HCT116 (cell line): ENCODE data around the gene ECI2. TPM values are rescaled to one million over a fixed set of nuclear protein-coding genes. Genes with fewer than 3 reads are reported as not detected.

Experiments
- ATAC-seq: fragments of 200-7000 bp; cut with Tn5 transposase; 2 replicates; pipeline ENCODE4 v1.9.1; 2020; ENCODE audit warnings: mild to moderate bottlenecking, moderate library complexity
- BruUV-seq: library from RNA; stranded (reverse); fragments of 400-500 nt; replicated peaks from 2 replicates; lab custom pipeline; 2021; lab: Mats Ljungman, UMichigan
- CTCF ChIA-PET: fragments of 300-600 bp; sonication (Branson Sonifier 250); formaldehyde crosslinking; loops from one replicate; lab custom pipeline; 2021; ENCODE audit warnings: antibody characterized with exemption; lab: Charles Lee
- POLR2A ChIA-PET: fragments of 300-600, 350-600 bp; sonication (Branson Sonifier 250); formaldehyde crosslinking; loops from one replicate; lab custom pipeline; 2021; ENCODE audit warnings: antibody characterized with exemption; lab: Charles Lee
- RAD21 ChIA-PET, 2 experiments: fragments of 300-600 bp; sonication (Branson Sonifier 250); formaldehyde crosslinking; loops; one replicate each; lab custom pipeline; 2023; ENCODE audit warnings: low total read pairs in 2 of 2; ENCODE audit not compliant: uncharacterized antibody in 2 of 2, unreplicated experiment in 2 of 2, low non-redundant PET in 1 of 2; lab: Charles Lee
- DNase-seq: peaks from one replicate; pipeline ENCODE4 v3.0.0-alpha.2; 2010; ENCODE audit warnings: low read depth, low spot score
- H2AFZ ChIP-seq: fragments of 200-600 bp; shearing (Covaris generic), sonication (generic); 2 replicates; pipeline ENCODE4 v1.6.1; 2017; ENCODE audit warnings: low read depth, mixed run types, mixed read lengths, antibody characterized with exemption, low read length; ENCODE audit not compliant: poor library complexity, severe bottlenecking
- H3K27ac ChIP-seq: 2 replicates; pipeline ENCODE4 v1.5.1; 2012; ENCODE audit warnings: low read depth, low read length
- H3K27me3 ChIP-seq: fragments of 200-600 bp; sonication (generic); 2 replicates; pipeline ENCODE4 v1.6.1; 2016; ENCODE audit warnings: mixed run types, low read length, mixed read lengths; ENCODE audit not compliant: insufficient read depth
- H3K36me3 ChIP-seq, 2 experiments: fragments of 200-500 bp in 1 of 2; fragments of 200-600 bp in 1 of 2; sonication (Bioruptor generic) in 1 of 2; sonication (generic) in 1 of 2; 2 replicates each; pipeline versions ENCODE4 v1.5.1 to v1.6.1; 2014 to 2016; ENCODE audit warnings: low read length in 2 of 2, inconsistent platforms in 1 of 2, mixed read lengths in 1 of 2, mixed run types in 1 of 2; ENCODE audit not compliant: insufficient read depth in 2 of 2, control insufficient read depth in 1 of 2
- H3K4me1 ChIP-seq, 2 experiments: fragments of 200-600 bp in 1 of 2; sonication (generic) in 1 of 2; 2 replicates each; pipeline versions ENCODE4 v1.5.1 to v1.6.1; 2012 to 2017; ENCODE audit warnings: low read length in 2 of 2, inconsistent platforms in 1 of 2, mild to moderate bottlenecking in 1 of 2, mixed read lengths in 1 of 2, mixed run types in 1 of 2, moderate library complexity in 1 of 2; ENCODE audit not compliant: insufficient read depth in 2 of 2, control insufficient read depth in 1 of 2
- H3K4me2 ChIP-seq: fragments of 200-600 bp; sonication (generic); 2 replicates; pipeline ENCODE4 v1.6.1; 2017; ENCODE audit warnings: mixed run types, low read length, mixed read lengths
- H3K4me3 ChIP-seq, 2 experiments: fragments of 200-600 bp in 1 of 2; sonication (generic) in 1 of 2; replicated peaks in 1 of 2; 2 replicates each; pipeline ENCODE4 v1.5.1; 2011 to 2016; ENCODE audit warnings: low read length in 2 of 2, control low read depth in 1 of 2, low read depth in 1 of 2, mild to moderate bottlenecking in 1 of 2, mixed read lengths in 1 of 2, mixed run types in 1 of 2
- H3K79me2 ChIP-seq: fragments of 200-600 bp; sonication (generic); 2 replicates; pipeline ENCODE4 v1.6.1; 2017; ENCODE audit warnings: mild to moderate bottlenecking, mixed run types, low read length, moderate library complexity, mixed read lengths; ENCODE audit not compliant: insufficient read depth
- H3K9ac ChIP-seq: fragments of 200-600 bp; sonication (generic); 2 replicates; pipeline ENCODE4 v1.6.1; 2016; ENCODE audit warnings: low read length, mixed read lengths
- H3K9me2 ChIP-seq: fragments of 200-600 bp; sonication (generic), shearing (Covaris generic); 2 replicates; pipeline ENCODE4 v1.6.1; 2017; ENCODE audit warnings: mixed run types, mild to moderate bottlenecking, moderate library complexity; ENCODE audit not compliant: insufficient read depth
- H3K9me3 ChIP-seq, 2 experiments: fragments of 200-500 bp in 1 of 2; fragments of 200-600 bp in 1 of 2; sonication (Bioruptor generic) in 1 of 2; sonication (generic) in 1 of 2; 2 replicates each; pipeline ENCODE4 v1.6.1; 2014 to 2017; ENCODE audit warnings: low read length in 2 of 2, mixed read lengths in 2 of 2, inconsistent platforms in 1 of 2, low read depth in 1 of 2, mild to moderate bottlenecking in 1 of 2, mixed run types in 1 of 2, moderate library complexity in 1 of 2; ENCODE audit not compliant: control insufficient read depth in 1 of 2, insufficient read depth in 1 of 2
- H4K20me1 ChIP-seq: fragments of 200-600 bp; sonication (generic), shearing (Covaris generic); 2 replicates; pipeline ENCODE4 v1.6.1; 2017; ENCODE audit warnings: mixed run types, mild to moderate bottlenecking, moderate library complexity; ENCODE audit not compliant: insufficient read depth
- ATF3 ChIP-seq: IDR thresholded peaks from 2 replicates; pipeline ENCODE4 v1.6.1; 2012
- CBX3 ChIP-seq: IDR thresholded peaks from 2 replicates; pipeline ENCODE4 v1.6.1; 2012; ENCODE audit warnings: low read depth
- CEBPB ChIP-seq: IDR thresholded peaks from 2 replicates; pipeline ENCODE4 v1.6.1; 2012; ENCODE audit warnings: low read depth
- CTCF ChIP-seq, 3 experiments: fragments of 200-600 bp in 1 of 3; sonication (generic) in 1 of 3; IDR thresholded peaks in 2 of 3; conservative IDR thresholded peaks in 1 of 3; 2 replicates each; pipeline ENCODE4 v1.5.1; 2012 to 2017; ENCODE audit warnings: low read depth in 2 of 3, low read length in 2 of 3, antibody characterized with exemption in 1 of 3, borderline replicate concordance in 1 of 3, control low read depth in 1 of 3, mild to moderate bottlenecking in 1 of 3, mixed read lengths in 1 of 3, mixed run types in 1 of 3, moderate library complexity in 1 of 3; ENCODE audit not compliant: insufficient read depth in 1 of 3
- EGR1 ChIP-seq: IDR thresholded peaks from 2 replicates; pipeline ENCODE4 v1.6.1; 2012; ENCODE audit warnings: low read depth
- ELF1 ChIP-seq: IDR thresholded peaks from 2 replicates; pipeline ENCODE4 v1.6.1; 2012; ENCODE audit warnings: low read depth, borderline replicate concordance
- EZH2 ChIP-seq: fragments of 200-600 bp; sonication (generic); IDR thresholded peaks from 2 replicates; pipeline ENCODE4 v1.6.1; 2017; ENCODE audit warnings: antibody characterized with exemption, mixed run types
- EZH2phosphoT487 ChIP-seq: fragments of 200-600 bp; IDR thresholded peaks from 2 replicates; pipeline ENCODE4 v1.6.1; 2018; ENCODE audit warnings: antibody characterized with exemption, borderline replicate concordance
- FOSL1 ChIP-seq: IDR thresholded peaks from 2 replicates; pipeline ENCODE4 v1.6.1; 2012; ENCODE audit warnings: low read depth
- MAX ChIP-seq: IDR thresholded peaks from 2 replicates; pipeline ENCODE4 v1.6.1; 2012
- POLR2A ChIP-seq: IDR thresholded peaks from 2 replicates; pipeline ENCODE4 v1.7.0; 2011; ENCODE audit warnings: borderline replicate concordance; ENCODE audit not compliant: insufficient read depth, insufficient read length; ENCODE audit errors: extremely low read depth
- POLR2AphosphoS5 ChIP-seq: IDR thresholded peaks from 2 replicates; pipeline ENCODE4 v1.6.1; 2011; ENCODE audit warnings: mild to moderate bottlenecking, low read depth, low read length, moderate library complexity
- REST ChIP-seq: IDR thresholded peaks from 2 replicates; pipeline ENCODE4 v1.6.1; 2012; ENCODE audit warnings: low read depth
- SIN3A ChIP-seq: IDR thresholded peaks from 2 replicates; pipeline ENCODE4 v1.6.1; 2012; ENCODE audit warnings: low read depth
- SP1 ChIP-seq: IDR thresholded peaks from 2 replicates; pipeline ENCODE4 v1.6.1; 2012; ENCODE audit warnings: low read depth
- SRF ChIP-seq: IDR thresholded peaks from 2 replicates; pipeline ENCODE4 v1.6.1; 2012; ENCODE audit warnings: low read depth
- YY1 ChIP-seq: IDR thresholded peaks from 2 replicates; pipeline ENCODE4 v1.6.1; 2011; ENCODE audit warnings: low read length, low read depth, moderate library complexity, mild to moderate bottlenecking; ENCODE audit not compliant: insufficient replicate concordance; ENCODE audit errors: extremely low read depth
- ZBTB33 ChIP-seq: IDR thresholded peaks from 2 replicates; pipeline ENCODE4 v1.6.1; 2011; ENCODE audit warnings: mild to moderate bottlenecking, low read length, moderate library complexity; ENCODE audit not compliant: insufficient replicate concordance; ENCODE audit errors: extremely low read depth
- ZFX ChIP-seq: fragments of 450-650 bp; IDR thresholded peaks from 2 replicates; pipeline ENCODE4 v1.6.1; 2017
- ZNF274 ChIP-seq: fragments of 200-500 bp; sonication (Bioruptor generic); IDR thresholded peaks from 2 replicates; pipeline ENCODE4 v1.6.1; 2014; ENCODE audit warnings: mild to moderate bottlenecking, low read depth, low read length, inconsistent platforms
- intact Hi-C: fragments of 100-400 bp; cut with micrococcal nuclease; formaldehyde crosslinking; loops from 2 replicates; pipeline ENCODE4 v1.10.0; 2022
- total RNA-seq: library from RNA; stranded (reverse); gene quantifications from one replicate; pipeline ENCODE4 v1.2.1, GENCODE V29; 2021; ENCODE audit not compliant: unreplicated experiment

The ECI2 gene
- total RNA-seq, 1 experiment from 2014 or later = 56.8 TPM

- no TSS peak for BruUV-seq
- H3K79me2 ChIP-seq = no peaks in the 10 kb centered on the region
- H3K9me3 ChIP-seq = no peaks in the 10 kb centered on the region
- H3K4me2 ChIP-seq = no peak overlapping the region
- ChIA-PET POLR2A (no interaction called here), RAD21 (no interaction called here), CTCF (no interaction called here)
- H3K9ac ChIP-seq = no peak overlapping the region
- no peak overlapping the region for H2AFZ ChIP-seq
- no peak overlapping the region for H3K4me3 ChIP-seq
- H3K9me2 ChIP-seq = no peaks in the 10 kb centered on the region
- H3K36me3 ChIP-seq = no peaks in the 10 kb centered on the region
- TF ChIP-seq ZFX = no peak
- TF ChIP-seq SP1 = no peak
- TF ChIP-seq MAX = no peak
- no peak for TF ChIP-seq EGR1
- no peak for TF ChIP-seq REST
- no peak for TF ChIP-seq ATF3
- TF ChIP-seq POLR2AphosphoS5 = no peak
- TF ChIP-seq ELF1 = no peak
- no peak for TF ChIP-seq POLR2A
- no peak for TF ChIP-seq CTCF (IDR thresholded peaks at IDR 0.05 in 2 of 3, conservative IDR thresholded peaks at IDR 0.05 in 1 of 3; ENCODE audit: borderline replicate concordance in 1 of 3, insufficient read depth in 1 of 3, low read depth in 2 of 3, low read length in 2 of 3)
- no peak for TF ChIP-seq FOSL1
- TF ChIP-seq SRF = no peak
- TF ChIP-seq YY1 = no peak
- no peak for TF ChIP-seq CBX3
- no peak for TF ChIP-seq ZNF274
- TF ChIP-seq EZH2phosphoT487 = no peak
- no peak for TF ChIP-seq ZBTB33
- no peak for TF ChIP-seq SIN3A
- no peak for TF ChIP-seq CEBPB
- TF ChIP-seq EZH2 = no peak
- TF ChIP-seq, all 23 proteins: peak for 0
- Histone ChIP-seq H3K4me1 (no peaks in the 10 kb centered on the region), H4K20me1 (no peaks in the 10 kb centered on the region), H3K27me3 (no peaks in the 10 kb centered on the region), H3K27ac (no peak overlapping the region)
- DNase-seq (no peak), ATAC-seq (no peak)
- intact Hi-C loops = no loop called here
Measured at GRCh38 chr6:4164456-4164855, 29.1 kb upstream of the ECI2 start.
